Stimulated activated CD8-positive, alpha-beta memory T cell treated with anti-CD3 and anti-CD28 coated beads, Interleukin-4, amount 100 ng/mL, for 48 hours (primary cell): Measurements from ENCODE around the gene SNX25.
"Not testable (repeated sequence)": the region's sequence is repeated elsewhere in the genome, so short reads cannot be mapped to it uniquely, and the experiment has no call there.

Experiments used
- DNase-seq: peaks from one replicate; pipeline ENCODE4 v3.0.0-alpha.2; 2020

SNX25 gene

DNA sequence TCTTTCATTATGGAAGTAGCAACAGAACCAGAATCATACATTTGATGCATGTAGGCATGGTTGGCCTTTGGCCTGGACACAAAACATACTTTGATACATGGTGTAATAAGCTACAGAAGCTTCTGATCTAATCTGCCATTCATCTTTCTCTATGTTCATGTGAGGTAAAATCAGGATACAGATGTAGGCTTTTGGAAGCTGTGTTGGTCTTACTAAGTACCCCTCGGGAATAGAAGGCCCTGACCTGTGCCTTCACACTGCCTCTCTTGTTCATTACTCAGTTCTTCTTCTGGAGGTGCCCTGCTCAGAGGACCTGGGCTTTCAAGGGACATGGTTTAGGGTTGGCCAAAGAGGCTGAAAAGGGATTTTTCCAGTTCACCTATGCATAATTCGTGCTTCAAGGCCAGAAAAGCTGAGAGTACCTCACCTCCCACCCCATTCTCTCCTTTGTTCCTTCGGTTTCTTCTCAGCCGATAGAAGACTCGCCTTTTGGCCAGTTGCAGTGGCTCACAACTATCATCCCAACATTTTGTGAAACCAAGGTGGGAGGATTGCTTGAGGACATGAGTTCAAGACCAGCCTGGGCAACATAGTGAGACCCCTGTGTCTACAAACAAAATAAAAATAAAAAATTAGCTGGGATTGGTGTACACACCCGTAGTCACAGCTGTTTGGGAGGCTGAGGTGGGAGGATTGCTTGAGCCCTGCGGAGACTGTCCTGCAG is 25.9 kb downstream of the SNX25 start:
- no peak for DNase-seq

DNA sequence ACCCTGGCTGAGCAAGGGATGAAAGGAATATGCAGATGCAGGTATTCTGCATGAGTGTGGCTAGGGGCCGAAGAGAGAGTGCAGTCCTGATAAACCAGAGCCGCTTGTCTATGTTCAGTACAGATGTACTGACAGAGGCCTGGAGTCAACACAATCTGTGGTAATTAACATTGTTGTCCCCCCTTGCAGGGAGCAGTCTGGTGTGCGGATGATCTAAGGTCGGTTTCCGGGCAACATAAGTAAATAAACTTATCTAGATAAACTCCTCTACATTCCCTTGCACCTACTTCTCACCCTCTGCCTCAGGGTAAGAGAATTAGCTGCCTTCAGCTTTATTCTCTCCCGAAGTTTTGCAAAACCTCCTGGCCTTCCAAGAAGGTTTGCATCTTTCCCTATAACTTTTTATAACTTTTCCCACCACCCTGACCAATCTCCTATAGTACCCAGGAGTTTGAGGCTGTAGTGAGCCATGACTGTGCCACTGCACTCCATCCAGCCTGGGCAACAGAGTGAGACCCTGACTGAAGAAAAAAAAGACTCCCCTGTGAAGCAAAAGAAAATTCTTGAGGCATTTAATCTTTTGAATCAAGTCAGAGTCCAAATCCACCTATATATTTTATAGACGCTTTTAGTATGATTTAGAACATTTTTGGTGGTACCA is 26.6 kb downstream of the SNX25 start:
- DNase-seq, result no peak

DNA sequence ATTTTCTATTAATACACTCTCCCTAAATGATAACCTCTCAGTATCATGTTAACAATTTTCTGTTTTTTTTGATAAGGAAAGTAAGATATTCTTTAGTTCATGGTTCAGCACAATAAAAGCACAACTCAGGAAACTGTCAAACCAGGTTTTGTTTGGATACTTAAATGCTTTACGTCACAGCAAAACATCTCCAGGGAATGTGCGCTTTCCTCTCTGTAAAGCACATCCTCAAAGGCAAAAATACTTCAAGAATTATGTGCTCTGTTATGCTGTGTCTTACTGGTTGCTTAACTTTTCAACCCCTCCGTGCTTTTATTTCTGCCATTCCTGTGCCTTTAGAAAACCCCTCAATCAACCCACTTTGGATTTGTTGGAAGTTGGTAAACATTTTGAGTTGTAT is 27.8 kb downstream of the SNX25 start:
- DNase-seq, result no peak

DNA sequence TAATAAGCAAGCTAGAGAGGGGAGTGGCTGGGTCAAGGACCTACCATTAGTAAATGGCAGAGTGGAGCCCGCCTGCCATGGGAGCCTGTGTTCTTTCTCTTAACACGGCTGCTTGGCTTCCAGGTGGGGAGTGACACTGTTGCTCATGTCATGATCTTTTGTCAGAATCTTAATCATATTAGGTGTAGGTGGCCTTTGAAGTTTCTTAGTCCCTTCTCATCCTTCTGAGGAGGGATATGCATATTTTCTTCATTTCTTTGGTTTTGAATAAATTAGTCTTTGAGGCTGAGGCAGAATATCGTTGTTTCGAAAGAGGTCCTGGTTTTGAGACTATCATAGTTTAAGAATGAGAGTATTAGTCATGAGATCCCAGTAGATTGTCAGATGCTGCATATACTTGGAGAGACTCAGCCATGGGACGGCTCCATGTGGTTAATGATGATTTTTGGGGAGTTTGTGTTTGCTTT is 28.9 kb downstream of the SNX25 start:
- peak; percentile 57 for DNase-seq

DNA sequence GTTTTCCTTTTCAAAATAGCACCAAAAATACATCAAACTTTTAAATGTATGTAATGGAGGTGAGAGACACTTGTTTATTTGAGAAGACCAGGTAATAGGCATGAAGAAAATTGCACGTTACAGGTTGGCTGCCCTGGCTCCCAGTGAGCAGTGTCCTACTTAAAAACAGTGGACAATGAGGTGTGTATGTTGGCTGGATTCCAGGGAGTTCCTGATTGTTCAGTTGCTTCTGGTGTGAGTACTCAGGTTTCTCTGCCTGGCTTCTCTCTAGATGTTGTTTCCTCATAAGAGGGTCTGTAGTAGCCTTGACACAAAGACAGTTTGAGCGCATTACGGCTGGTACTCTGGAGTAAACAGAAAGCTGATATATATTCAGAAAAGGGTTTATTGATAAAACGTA is 29.4 kb downstream of the SNX25 start:
- DNase-seq, result no peak

DNA sequence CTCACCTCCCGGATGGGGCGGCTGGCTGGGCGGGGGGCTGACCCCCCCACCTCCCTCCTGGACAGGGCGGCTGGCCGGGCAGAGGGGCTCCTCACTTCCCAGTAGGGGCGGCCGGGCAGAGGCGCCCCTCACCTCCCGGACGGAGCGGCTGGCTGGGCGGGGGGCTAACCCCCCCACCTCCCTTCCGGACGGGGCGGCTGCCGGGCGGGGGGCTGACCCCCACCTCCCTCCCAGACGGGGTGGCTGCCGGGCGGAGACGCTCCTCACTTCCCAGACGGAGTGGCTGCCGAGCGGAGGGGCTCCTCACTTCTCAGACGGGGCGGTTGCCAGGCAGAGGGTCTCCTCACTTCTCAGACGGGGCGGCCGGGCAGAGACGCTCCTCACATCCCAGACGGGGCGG is 31.1 kb downstream of the SNX25 start:
- DNase-seq, result not testable (repeated sequence)

DNA sequence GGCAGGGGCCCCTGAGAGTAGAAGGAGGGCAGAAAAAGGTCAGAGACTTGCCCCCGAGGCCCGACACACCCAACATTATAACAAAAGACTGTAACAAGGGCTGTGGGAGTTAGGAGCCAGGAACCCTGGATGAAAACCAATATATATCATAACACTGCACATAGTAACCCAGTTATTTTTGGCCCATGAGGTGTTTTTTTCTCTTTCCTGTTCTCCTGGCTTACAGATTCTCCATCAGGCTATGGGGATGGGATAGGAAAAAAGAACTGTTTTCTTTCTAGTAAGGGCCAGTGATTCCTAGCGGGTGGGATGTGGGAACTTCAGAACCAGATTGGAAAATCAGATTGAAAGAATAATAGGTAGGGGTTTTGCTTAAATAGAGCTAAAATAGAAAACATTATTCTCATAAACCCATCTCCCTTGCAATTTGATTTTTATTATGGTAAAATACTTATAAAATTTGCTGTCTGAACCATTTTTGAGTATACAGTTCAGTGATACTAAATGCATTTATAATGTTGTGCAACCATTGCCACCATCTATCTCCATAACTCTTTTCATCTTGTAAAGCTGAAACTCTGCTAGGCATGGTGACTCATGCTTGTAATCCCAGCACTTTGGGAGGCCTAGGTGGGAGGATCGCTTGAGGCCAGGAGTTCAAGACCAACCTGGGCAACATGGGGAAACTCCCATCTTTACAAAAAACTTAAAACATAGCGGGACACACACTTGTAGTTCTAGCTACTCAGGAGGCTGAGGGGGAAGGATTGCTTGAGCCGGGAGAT is 33.5 kb downstream of the SNX25 start:
- no peak for DNase-seq

DNA sequence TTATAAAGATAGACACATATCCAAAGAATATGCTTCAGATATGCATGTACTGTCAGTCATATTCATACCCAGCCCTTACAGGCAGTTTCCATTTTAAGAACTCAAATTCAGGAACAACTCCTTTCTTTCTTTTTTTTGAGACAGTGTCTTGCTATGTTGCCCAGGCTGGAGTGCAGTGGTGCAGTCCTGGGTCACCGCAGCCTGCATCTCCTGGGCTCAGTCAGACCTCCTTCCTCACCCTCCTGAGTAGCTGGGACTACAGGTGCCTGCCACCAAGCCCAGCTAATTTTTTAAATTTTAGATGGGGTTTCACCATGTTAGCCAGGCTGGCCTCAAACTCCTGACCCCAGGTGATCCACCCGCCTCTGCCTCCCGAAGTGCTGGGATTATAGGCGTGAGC is 34.5 kb downstream of the SNX25 start:
- DNase-seq, result no peak

DNA sequence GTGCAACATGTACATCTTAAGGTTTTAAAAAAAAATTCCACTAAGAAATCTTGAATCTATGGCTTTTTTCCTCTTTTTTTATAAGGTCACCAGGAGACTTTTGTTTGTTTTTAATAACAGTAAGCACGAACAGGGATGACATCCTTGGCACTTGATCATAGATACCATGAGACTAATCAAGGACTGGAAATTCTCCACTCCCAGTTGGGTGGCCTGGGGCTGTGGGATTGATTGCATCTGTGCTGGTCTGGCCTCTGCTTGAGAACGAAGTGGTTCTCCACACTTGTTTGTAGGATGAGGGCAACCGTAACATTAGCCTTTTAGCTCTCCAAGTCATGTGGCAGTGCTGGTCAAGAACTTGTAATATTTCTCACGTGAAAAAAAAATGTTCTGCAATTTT is 35.4 kb downstream of the SNX25 start:
- DNase-seq, result no peak

DNA sequence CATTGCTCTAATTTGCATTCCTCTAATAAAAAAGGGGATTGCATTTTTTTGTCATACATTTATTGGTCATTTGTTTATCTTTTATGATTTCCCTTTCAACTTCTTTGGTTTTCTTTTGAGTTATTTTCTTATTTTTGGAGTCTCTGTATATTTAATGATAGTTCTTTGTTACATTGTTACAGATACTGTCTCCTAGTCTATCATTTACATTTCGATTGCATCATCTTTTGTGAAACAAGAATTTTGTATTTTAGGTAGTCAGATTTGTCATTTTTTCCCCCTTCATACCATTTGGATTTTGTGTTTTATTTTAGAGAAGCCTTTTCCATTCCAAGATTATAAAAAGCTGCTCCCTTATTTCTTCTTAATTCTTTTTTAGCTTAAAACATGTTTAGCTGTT is 37.1 kb downstream of the SNX25 start:
- DNase-seq, result no peak

DNA sequence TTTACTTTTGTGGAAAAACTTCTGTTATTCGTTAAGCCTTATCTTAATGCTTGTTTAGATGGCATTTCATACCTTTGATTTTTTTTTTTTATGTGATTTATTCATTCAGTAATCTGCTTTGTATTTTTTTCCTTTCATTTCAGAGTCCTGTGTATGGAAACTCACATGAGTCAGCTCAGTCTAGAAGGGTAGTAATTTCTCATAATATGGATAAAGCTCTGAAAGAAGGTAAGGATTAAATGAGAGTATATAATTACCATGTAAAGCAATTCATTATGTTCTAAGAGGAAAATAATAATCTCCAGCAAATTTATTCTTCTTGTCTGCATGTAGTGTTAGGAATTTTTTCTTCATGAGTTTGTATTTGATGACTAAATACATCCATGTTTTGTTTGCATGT is 37.8 kb downstream of the SNX25 start:
- no peak for DNase-seq

DNA sequence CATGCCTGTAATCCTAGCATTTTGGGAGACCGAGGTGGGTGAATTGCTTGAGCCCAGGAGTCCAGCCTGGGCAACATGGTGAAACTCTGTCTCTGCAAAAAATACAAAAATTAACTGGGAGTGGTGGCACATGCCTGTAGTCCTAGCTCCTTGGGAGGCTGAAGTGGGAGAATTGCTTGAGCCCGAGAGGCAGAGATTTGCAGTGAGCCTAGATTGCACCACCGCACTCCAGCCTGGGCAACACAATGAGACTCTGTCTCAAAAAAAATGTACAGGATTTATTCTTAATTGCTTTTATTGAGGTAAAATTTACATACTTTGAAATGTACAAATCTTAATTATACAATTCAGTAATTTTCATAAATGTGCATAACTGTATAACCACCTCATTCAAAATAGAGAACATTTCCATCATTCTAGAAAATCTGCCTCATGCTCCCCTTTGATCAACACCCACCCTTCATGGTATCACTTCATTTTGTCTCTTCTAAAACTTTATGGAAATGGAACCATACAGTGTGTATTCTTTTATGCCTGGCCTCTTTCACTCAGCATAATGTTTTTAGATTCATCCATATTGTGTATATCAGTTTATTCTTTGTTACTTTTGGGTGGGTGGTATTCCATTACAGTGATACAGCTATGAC is 39.1 kb downstream of the SNX25 start:
- DNase-seq, result no peak

DNA sequence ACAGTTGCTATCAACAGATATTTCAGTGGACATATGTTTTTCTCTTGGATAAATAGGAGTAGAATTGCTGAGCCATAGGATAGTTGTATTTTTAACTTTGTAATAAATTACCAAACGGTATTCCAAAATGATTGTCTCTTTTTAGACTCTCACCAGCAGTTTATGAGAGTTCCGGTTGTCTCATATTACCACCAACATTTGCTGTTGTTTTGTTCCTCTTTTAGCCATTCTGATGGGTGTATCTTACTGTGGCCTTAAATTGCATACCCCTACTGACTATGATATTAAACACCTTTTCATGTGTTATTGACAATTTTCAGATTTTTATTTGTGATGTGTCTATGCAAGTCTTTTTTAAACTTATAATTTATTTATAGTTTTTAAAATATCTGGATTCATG is 39.7 kb downstream of the SNX25 start:
- DNase-seq, result no peak

DNA sequence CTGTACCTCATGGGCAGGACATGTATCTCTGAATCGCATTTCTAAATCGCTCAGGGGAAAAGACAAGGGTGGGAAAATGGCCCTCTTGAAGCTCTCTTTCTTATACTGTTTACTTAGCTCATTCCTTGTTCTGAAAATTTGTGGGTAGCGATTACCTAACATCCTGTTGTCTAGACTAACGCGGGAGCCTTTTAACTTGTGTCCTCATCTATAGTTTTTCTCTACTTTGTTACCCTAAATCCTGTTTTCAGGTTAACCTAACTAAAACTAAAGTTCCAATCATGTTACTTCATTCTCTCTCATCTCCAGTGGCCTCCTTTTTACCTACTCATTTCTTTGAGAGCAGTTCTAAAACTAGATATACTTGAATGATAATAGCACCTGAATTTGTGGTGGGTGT is 45.0 kb downstream of the SNX25 start:
- DNase-seq, result no peak

DNA sequence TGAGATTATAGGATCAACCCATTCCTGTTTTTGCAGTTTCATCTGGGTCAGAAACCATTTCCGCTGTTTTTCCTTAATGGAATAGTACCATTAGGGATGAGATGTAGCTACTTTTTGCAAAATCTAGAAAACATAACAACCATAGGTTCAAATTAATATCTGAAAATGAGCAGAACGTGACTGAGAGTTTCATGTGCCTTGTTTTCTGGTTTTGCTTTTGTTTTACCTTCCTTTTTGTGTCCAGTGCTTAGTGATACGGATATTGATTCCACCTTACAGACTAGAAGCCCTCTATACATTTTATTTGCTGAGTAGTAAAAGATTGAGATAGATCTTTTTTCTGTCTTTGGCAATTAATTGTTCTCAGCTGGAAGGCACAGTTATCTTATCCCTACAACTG is 46.5 kb downstream of the SNX25 start:
- no peak for DNase-seq

DNA sequence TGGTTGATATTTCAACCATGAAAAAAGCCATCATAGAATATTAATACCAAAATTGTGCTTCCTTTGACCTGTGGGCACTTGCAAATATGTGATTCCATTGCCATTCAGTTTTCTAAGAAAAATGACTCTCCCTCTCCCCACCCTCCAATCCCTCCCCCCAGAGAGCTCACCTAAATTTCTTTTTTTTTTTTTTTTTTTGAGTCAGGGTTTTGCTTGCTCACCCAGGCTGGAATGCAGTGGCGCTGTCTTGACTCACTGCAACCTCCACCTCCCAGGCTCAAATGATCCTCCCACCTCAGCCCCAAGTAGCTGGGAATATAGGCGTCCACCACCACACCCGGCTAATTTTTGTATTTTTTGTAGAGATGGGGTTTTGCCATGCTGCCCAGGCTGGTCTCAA is 47.0 kb downstream of the SNX25 start:
- DNase-seq, result no peak

DNA sequence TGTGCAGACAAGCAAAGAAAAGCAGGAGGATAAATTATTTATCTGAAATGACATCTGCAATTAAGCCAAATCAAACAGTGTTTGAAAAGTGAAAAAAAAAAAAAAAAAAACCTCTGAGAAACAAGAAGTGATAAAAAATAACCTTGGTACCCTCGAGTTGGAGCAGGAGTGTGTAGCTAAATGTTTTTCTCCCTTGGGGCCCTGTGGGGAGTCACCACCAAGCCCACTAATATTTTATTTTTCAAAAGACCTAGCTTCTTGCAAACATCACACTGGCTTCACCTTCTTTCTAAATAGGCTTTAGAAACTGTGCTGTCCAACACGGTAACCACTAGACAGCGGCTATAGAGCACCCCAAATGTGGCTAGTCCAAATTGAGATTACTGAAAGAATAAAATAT is 47.7 kb downstream of the SNX25 start:
- no peak for DNase-seq

DNA sequence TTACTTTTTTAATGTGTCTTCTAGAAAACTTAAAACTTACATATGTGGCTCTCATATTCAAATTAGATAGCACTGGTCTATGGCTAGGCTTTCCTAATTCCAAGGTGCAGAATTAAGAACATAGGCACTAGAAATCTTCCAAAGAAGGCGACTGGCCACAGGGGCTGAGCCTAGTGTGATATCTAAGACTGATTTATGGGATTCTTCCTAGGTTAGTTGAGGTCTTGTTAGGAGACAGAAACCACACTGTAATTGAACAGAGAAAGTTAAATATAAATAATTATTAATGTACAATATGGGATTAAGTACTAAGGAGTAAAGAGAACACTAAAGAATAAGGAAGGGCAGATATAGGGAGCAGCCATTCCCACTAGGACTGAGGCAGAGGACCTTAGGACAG is 48.3 kb downstream of the SNX25 start:
- DNase-seq, result no peak

DNA sequence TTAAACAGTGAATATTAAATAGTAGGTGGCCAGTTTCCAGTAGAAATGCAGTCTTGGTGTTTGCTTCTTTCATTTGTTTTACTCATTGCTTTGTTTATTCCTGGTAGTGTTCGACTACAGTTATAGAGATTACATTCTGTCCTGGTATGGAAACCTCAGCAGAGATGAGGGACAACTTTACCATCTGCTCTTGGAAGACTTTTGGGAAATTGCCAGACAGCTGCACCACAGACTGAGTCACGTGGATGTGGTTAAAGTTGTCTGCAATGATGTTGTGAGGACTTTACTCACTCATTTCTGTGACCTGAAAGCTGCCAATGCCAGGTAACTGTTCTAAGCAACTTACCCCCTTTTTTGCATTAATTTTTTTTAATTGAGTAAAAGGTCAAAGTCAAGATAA is 49.3 kb downstream of the SNX25 start:
- not testable (repeated sequence) for DNase-seq

DNA sequence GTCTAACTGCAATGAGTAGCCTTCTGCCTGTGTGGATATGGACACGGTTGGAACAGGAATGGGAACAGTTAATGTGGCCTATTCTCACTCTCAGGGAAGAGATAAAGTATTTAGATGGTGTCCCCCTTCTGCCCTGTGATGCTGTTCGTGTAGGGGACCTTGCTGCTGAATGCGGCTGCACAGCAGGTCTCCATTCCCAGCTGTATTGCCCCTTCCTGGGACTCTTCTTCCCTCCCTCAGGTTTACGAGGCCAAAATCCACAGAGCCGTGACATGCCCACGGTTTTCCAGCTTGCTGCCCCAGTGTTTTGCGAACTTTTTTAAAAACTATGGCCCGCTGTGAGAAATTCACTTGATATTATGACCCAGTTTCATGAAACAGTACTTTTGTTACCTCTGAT is 50.3 kb downstream of the SNX25 start:
- DNase-seq, result no peak

DNA sequence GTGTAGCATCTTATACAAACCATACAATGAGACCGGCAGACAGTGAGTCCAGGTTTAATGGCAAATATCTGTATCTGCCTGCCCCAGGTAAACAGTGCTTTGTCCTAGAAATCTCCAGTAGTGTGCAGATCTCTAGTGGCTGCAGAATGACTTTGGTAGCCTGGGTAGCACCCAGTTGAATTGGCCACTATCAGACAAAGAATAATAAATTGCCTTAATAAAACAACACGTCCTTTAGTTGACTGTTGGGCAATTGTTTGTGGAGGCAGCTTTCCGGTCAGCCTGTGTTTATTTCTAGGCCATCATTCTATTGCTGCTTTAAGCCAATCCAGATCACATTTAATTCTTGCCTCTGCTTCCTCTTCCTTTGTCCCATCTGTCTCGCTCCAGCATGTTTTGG is 52.5 kb downstream of the SNX25 start:
- DNase-seq, result no peak

DNA sequence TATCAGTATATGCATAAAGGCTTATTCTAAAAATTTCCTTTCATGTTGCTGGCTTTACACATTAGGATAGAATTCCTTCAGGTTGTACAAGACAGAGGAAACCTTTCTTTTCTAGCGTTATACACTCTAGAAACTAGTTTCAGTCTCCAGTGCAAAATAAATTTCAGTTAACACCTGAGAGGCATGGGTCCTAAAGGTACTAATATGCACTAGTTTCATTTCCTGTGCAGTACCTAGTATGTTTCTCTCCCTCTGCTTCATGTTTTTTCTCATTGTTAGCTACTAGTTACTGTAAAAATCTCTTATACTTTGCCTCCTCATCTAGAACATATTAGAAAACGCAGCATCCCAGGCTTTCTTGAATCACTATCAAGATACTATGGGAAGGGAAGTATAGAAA is 54.0 kb downstream of the SNX25 start:
- no peak for DNase-seq

DNA sequence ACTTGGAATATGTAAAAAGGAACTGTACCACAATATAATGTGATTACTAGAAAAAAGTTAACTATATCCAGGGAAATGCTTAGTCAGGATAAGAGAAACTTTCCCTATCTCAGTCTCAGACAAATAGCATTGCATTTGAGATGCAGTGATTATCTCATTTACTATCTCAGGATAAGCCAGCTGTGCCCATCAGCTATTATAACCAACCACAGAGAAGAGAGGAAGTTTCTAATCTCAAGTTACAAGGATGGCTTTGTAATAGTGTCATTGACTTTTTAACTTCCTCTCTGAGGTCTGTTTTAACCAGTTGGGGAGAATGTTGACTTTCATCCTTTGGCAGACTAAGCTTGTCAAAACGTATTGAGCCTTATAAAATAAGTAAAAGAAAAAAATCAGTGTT is 56.5 kb downstream of the SNX25 start:
- no peak for DNase-seq

DNA sequence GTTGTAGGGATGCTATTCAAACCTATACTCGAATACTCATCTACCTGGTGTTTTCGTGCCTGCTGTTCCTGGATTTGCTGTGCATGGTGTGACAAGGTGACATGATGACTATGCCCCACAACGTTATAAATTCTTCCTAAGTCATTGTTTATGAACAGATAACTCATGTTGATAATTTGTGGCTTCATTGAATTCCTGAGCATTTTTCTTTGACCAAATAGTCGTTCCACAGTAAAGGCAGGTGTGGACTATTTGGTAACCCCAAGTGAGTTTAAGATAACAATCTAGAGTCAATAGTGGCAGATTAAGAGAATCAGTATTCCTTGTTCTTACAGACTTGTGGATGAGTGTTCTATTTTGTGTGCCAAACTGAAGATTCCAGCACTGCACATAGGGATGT is 59.9 kb downstream of the SNX25 start:
- DNase-seq, result no peak
